HEK293 (cell line): Measurements from ENCODE around the gene PNPLA3.

Source experiments
- BCL11B ChIP-seq: fragments of 450-650 bp; formaldehyde crosslinking; IDR thresholded peaks from 2 replicates; pipeline ENCODE4 v1.5.1; 2016; ENCODE audit warnings: low read depth, missing biosample characterization, missing genetic modification characterization
- GLI4 ChIP-seq: fragments of 450-650 bp; formaldehyde crosslinking; IDR thresholded peaks from 2 replicates; pipeline ENCODE4 v1.5.1; 2016; ENCODE audit warnings: missing biosample characterization, missing genetic modification characterization
- GLIS2 ChIP-seq: fragments of 450-650 bp; formaldehyde crosslinking; IDR thresholded peaks from 2 replicates; pipeline ENCODE4 v1.5.1; 2016; ENCODE audit warnings: missing biosample characterization, missing genetic modification characterization
- HOXA7 ChIP-seq: sonication (generic); formaldehyde crosslinking; IDR thresholded peaks from 2 replicates; pipeline ENCODE4 v1.8.1; 2022; ENCODE audit warnings: missing genetic modification reagents, borderline replicate concordance
- INSM2 ChIP-seq: fragments of 450-650 bp; formaldehyde crosslinking; IDR thresholded peaks from 2 replicates; pipeline ENCODE4 v1.5.1; 2016; ENCODE audit warnings: missing biosample characterization, missing genetic modification characterization
- KLF10 ChIP-seq: fragments of 450-650 bp; IDR thresholded peaks from 2 replicates; pipeline ENCODE4 v1.5.1; 2018; ENCODE audit warnings: missing biosample characterization, mild to moderate bottlenecking, missing genetic modification characterization
- KLF16 ChIP-seq: fragments of 450-650 bp; formaldehyde crosslinking; IDR thresholded peaks from 2 replicates; pipeline ENCODE4 v1.5.1; 2017; ENCODE audit warnings: missing biosample characterization, missing genetic modification characterization
- KLF8 ChIP-seq: fragments of 450-650 bp; formaldehyde crosslinking; IDR thresholded peaks from 2 replicates; pipeline ENCODE4 v1.5.1; 2016; ENCODE audit warnings: missing biosample characterization, missing genetic modification characterization
- MZF1 ChIP-seq: fragments of 450-650 bp; formaldehyde crosslinking; IDR thresholded peaks from 2 replicates; pipeline ENCODE4 v1.5.1; 2017; ENCODE audit warnings: missing biosample characterization, missing genetic modification characterization, borderline replicate concordance
- WT1 ChIP-seq: fragments of 450-650 bp; formaldehyde crosslinking; IDR thresholded peaks from 2 replicates; pipeline ENCODE4 v1.5.1; 2016; ENCODE audit warnings: missing biosample characterization, missing genetic modification characterization
- YY1 ChIP-seq: fragments of 450-650 bp; formaldehyde crosslinking; IDR thresholded peaks from 2 replicates; pipeline ENCODE4 v1.5.1; 2018; ENCODE audit warnings: missing biosample characterization, missing genetic modification characterization
- YY2 ChIP-seq: fragments of 450-650 bp; formaldehyde crosslinking; IDR thresholded peaks from 2 replicates; pipeline ENCODE4 v1.5.1; 2016; ENCODE audit warnings: missing biosample characterization, missing genetic modification characterization
- ZBTB48 ChIP-seq: fragments of 450-650 bp; formaldehyde crosslinking; IDR thresholded peaks from 2 replicates; pipeline ENCODE4 v1.5.1; 2016; ENCODE audit warnings: missing biosample characterization, missing genetic modification characterization
- ZBTB7A ChIP-seq: fragments of 450-650 bp; formaldehyde crosslinking; IDR thresholded peaks from 2 replicates; pipeline ENCODE4 v1.5.1; 2016; ENCODE audit warnings: low read depth, missing biosample characterization, missing genetic modification characterization
- ZBTB8A ChIP-seq: fragments of 450-650 bp; formaldehyde crosslinking; IDR thresholded peaks from 2 replicates; pipeline ENCODE4 v1.5.1; 2016; ENCODE audit warnings: missing biosample characterization, missing genetic modification characterization
- ZIC2 ChIP-seq: fragments of 450-650 bp; formaldehyde crosslinking; IDR thresholded peaks from 2 replicates; pipeline ENCODE4 v1.5.1; 2016; ENCODE audit warnings: missing biosample characterization, missing genetic modification characterization
- ZNF24 ChIP-seq: fragments of 450-650 bp; formaldehyde crosslinking; IDR thresholded peaks from 2 replicates; pipeline ENCODE4 v1.5.1; 2016; ENCODE audit warnings: missing biosample characterization, missing genetic modification characterization
- ZNF335 ChIP-seq: fragments of 450-650 bp; formaldehyde crosslinking; conservative IDR thresholded peaks from 2 replicates; pipeline ENCODE4 v1.5.1; 2016; ENCODE audit warnings: missing biosample characterization, missing genetic modification characterization
- ZNF366 ChIP-seq: fragments of 450-650 bp; formaldehyde crosslinking; conservative IDR thresholded peaks from 2 replicates; pipeline ENCODE4 v1.5.1; 2016; ENCODE audit warnings: missing biosample characterization, missing genetic modification characterization
- ZNF37A ChIP-seq: fragments of 450-650 bp; IDR thresholded peaks from 2 replicates; pipeline ENCODE4 v1.5.1; 2018; ENCODE audit warnings: missing biosample characterization, missing genetic modification characterization
- ZNF394 ChIP-seq: fragments of 450-650 bp; formaldehyde crosslinking; IDR thresholded peaks from 2 replicates; pipeline ENCODE4 v1.5.1; 2016; ENCODE audit warnings: missing biosample characterization, missing genetic modification characterization, mild to moderate bottlenecking, moderate library complexity, borderline replicate concordance
- ZNF426 ChIP-seq: fragments of 450-650 bp; formaldehyde crosslinking; IDR thresholded peaks from 2 replicates; pipeline ENCODE4 v1.5.1; 2017; ENCODE audit warnings: missing biosample characterization, missing genetic modification characterization, mild to moderate bottlenecking, inconsistent platforms, moderate library complexity
- ZNF433 ChIP-seq: fragments of 450-650 bp; formaldehyde crosslinking; IDR thresholded peaks from 2 replicates; pipeline ENCODE4 v1.5.1; 2016; ENCODE audit warnings: missing biosample characterization, missing genetic modification characterization, low read depth
- ZNF549 ChIP-seq: fragments of 450-650 bp; IDR thresholded peaks from 2 replicates; pipeline ENCODE4 v1.5.1; 2018; ENCODE audit warnings: missing biosample characterization, missing genetic modification characterization, mild to moderate bottlenecking, inconsistent platforms, moderate library complexity
- ZNF626 ChIP-seq: fragments of 450-650 bp; sonication (Bioruptor Pico); formaldehyde crosslinking; IDR thresholded peaks from 2 replicates; pipeline ENCODE4 v1.5.1; 2018; ENCODE audit warnings: missing biosample characterization, missing genetic modification characterization, inconsistent platforms
- ZNF639 ChIP-seq: fragments of 450-650 bp; formaldehyde crosslinking; IDR thresholded peaks from 2 replicates; pipeline ENCODE4 v1.5.1; 2016; ENCODE audit warnings: missing biosample characterization, missing genetic modification characterization
- ZSCAN16 ChIP-seq: fragments of 450-650 bp; formaldehyde crosslinking; IDR thresholded peaks from 2 replicates; pipeline ENCODE4 v1.5.1; 2016; ENCODE audit warnings: missing biosample characterization, missing genetic modification characterization
- TF ChIP-seq, protein P1 (sequence below): fragments of 450-650 bp; formaldehyde crosslinking; IDR thresholded peaks from 2 replicates; pipeline ENCODE4 v1.5.1; 2016; ENCODE audit warnings: missing biosample characterization, missing genetic modification characterization
- TF ChIP-seq, protein P2 (sequence below): fragments of 450-650 bp; formaldehyde crosslinking; IDR thresholded peaks from 2 replicates; pipeline ENCODE4 v1.5.1; 2017; ENCODE audit warnings: missing biosample characterization, missing genetic modification characterization

Gene PNPLA3

DNA sequence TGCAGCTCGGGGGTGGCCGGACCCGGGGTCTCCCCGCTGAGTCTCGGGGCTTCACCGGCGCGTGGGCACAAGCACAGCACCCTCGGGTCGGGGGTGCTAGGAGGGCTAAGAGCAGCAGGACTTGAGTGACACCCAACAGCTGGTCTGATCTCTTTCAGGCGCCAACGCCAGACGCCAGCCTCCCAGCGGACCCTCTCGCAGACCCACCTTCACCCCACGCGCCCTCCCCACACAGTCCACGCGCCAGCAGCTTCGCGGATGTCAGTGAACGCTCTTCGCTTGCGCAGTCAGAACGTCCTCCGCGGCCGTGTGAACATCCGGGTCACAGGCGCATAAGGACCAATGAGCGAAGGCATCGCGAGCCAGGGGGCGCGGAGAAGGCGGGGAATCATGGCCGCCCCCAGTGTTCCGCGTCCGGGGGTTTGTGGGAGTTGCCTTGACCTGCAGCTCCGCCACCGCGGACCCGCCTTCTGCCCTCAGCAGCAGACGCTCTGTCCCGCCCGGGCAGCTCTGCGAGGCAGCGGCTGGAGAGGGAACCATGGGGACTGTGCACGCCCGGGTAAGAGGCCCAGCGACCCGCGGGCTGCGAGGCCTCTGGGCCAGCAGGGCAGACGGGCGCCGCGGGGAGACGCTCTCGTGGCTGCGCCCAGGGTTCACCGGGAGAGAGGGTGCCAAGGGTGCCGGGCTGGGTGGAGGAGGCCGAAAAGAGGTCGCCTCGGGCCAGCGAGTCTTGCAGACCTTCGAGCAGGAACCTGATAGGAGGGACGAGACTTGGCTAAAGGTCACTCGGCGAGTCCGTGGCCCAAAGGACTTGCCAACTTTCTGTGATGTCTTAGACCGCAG is 31.7 kb downstream of the PNPLA3 start, which contains the start of gene SAMM50 (continued):
- TF ChIP-seq, protein P1, sequence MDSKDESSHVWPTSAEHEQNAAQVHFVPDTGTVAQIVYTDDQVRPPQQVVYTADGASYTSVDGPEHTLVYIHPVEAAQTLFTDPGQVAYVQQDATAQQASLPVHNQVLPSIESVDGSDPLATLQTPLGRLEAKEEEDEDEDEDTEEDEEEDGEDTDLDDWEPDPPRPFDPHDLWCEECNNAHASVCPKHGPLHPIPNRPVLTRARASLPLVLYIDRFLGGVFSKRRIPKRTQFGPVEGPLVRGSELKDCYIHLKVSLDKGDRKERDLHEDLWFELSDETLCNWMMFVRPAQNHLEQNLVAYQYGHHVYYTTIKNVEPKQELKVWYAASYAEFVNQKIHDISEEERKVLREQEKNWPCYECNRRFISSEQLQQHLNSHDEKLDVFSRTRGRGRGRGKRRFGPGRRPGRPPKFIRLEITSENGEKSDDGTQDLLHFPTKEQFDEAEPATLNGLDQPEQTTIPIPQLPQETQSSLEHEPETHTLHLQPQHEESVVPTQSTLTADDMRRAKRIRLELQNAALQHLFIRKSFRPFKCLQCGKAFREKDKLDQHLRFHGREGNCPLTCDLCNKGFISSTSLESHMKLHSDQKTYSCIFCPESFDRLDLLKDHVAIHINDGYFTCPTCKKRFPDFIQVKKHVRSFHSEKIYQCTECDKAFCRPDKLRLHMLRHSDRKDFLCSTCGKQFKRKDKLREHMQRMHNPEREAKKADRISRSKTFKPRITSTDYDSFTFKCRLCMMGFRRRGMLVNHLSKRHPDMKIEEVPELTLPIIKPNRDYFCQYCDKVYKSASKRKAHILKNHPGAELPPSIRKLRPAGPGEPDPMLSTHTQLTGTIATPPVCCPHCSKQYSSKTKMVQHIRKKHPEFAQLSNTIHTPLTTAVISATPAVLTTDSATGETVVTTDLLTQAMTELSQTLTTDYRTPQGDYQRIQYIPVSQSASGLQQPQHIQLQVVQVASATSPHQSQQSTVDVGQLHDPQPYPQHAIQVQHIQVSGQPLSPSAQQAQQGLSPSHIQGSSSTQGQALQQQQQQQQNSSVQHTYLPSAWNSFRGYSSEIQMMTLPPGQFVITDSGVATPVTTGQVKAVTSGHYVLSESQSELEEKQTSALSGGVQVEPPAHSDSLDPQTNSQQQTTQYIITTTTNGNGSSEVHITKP (tag by site-specific recombination): peak; percentile 73
- TF ChIP-seq KLF10 (tag by site-specific recombination): peak; percentile 83; the same call in 1 of the 2 replicates
- peak; percentile 76 for TF ChIP-seq ZIC2 (tag by site-specific recombination)
- no peak for TF ChIP-seq HOXA7 (CRISPR knock-in tag)
- TF ChIP-seq YY2 (tag by site-specific recombination): peak; percentile 98
- TF ChIP-seq ZBTB7A (tag by site-specific recombination): no peak; the same call in 1 of the 2 replicates
- no peak for TF ChIP-seq ZNF426 (tag by site-specific recombination)
- peak; percentile 95 for TF ChIP-seq YY1 (tag by site-specific recombination)
- no peak for TF ChIP-seq ZNF37A (tag by site-specific recombination)
- peak; percentile 44; the same call in 1 of the 2 replicates for TF ChIP-seq ZBTB8A (tag by site-specific recombination)
- TF ChIP-seq GLI4 (tag by site-specific recombination): 0 out of 2 replicates have a peak, but pooled peaks have one; percentile 53
- 0 out of 2 replicates have a peak, but pooled peaks have one; percentile 24 for TF ChIP-seq ZNF24
- no peak for TF ChIP-seq MZF1 (tag by site-specific recombination)
- peak; percentile 79 for TF ChIP-seq KLF8 (tag by site-specific recombination)
- peak; percentile 57; the same call in 1 of the 2 replicates for TF ChIP-seq ZBTB48 (tag by site-specific recombination)
- no peak for TF ChIP-seq ZNF626 (tag by site-specific recombination)
- TF ChIP-seq KLF16: peak; percentile 94
- peak; percentile 96 for TF ChIP-seq GLIS2
- peak; percentile 90 for TF ChIP-seq ZNF639 (tag by site-specific recombination)
- no peak for TF ChIP-seq ZNF394
- TF ChIP-seq ZNF335: peak; percentile 93
- 0 out of 2 replicates have a peak, but pooled peaks have one; percentile 27 for TF ChIP-seq ZSCAN16
- TF ChIP-seq ZNF366 (tag by site-specific recombination): no peak
- no peak for TF ChIP-seq ZNF433 (tag by site-specific recombination)
- TF ChIP-seq WT1: no peak
- TF ChIP-seq BCL11B (tag by site-specific recombination): peak; percentile 18; the same call in 1 of the 2 replicates
- TF ChIP-seq INSM2 (tag by site-specific recombination): no peak
- TF ChIP-seq, protein P2, sequence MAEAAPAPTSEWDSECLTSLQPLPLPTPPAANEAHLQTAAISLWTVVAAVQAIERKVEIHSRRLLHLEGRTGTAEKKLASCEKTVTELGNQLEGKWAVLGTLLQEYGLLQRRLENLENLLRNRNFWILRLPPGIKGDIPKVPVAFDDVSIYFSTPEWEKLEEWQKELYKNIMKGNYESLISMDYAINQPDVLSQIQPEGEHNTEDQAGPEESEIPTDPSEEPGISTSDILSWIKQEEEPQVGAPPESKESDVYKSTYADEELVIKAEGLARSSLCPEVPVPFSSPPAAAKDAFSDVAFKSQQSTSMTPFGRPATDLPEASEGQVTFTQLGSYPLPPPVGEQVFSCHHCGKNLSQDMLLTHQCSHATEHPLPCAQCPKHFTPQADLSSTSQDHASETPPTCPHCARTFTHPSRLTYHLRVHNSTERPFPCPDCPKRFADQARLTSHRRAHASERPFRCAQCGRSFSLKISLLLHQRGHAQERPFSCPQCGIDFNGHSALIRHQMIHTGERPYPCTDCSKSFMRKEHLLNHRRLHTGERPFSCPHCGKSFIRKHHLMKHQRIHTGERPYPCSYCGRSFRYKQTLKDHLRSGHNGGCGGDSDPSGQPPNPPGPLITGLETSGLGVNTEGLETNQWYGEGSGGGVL (tag by site-specific recombination): 0 out of 2 replicates have a peak, but pooled peaks have one; percentile 1
- no peak for TF ChIP-seq ZNF549
